Heart right ventricle (tissue), 16 donors: Measurements from ENCODE around the gene TRAPPC10. TPM values are rescaled to one million over a fixed set of nuclear protein-coding genes. Genes with fewer than 3 reads are reported as not detected.
A peak's percentile ranks its signal among the peaks of the same experiment; 100 is the strongest.

ENCODE experiments used
- ATAC-seq, 8 donors: fragments of 200-7000 bp; cut with Tn5 transposase; one replicate each; pipeline ENCODE4 v1.9.1; 2020; ENCODE audit warnings: mild to moderate bottlenecking in 8 of 8, moderate library complexity in 8 of 8, moderate number of reproducible peaks in 1 of 8
- DNase-seq, 2 donors: peaks; one replicate each; pipeline ENCODE4 v3.0.0-alpha.2; 2020
- H3K27ac ChIP-seq, 10 donors: fragments of 200-600 bp; sonication (generic) in 2 of 10; one replicate each; pipeline versions ENCODE4 v1.5.0 to v1.8.0; 2020 to 2022; ENCODE audit warnings: mild to moderate bottlenecking in 3 of 10
- H3K27me3 ChIP-seq, 7 donors: fragments of 200-600 bp; one replicate each; pipeline ENCODE4 v1.8.0; 2021 to 2022; ENCODE audit warnings: mild to moderate bottlenecking in 2 of 7
- H3K36me3 ChIP-seq, 9 donors: fragments of 200-600 bp; sonication (generic) in 1 of 9; one replicate each; pipeline versions ENCODE4 v1.5.0 to v1.8.0; 2020 to 2022; ENCODE audit warnings: mild to moderate bottlenecking in 2 of 9
- H3K4me1 ChIP-seq, 9 donors: fragments of 200-600 bp; sonication (generic) in 1 of 9; one replicate each; pipeline versions ENCODE4 v1.5.0 to v1.8.0; 2020 to 2022; ENCODE audit warnings: mild to moderate bottlenecking in 4 of 9
- H3K4me3 ChIP-seq, 10 donors: fragments of 200-600 bp; sonication (generic) in 2 of 10; one replicate each; pipeline versions ENCODE4 v1.5.0 to v1.8.0; 2020 to 2022; ENCODE audit warnings: mild to moderate bottlenecking in 7 of 10, moderate library complexity in 2 of 10
- H3K9me3 ChIP-seq, 11 donors: fragments of 200-600 bp in 10 of 11; sonication (generic) in 2 of 11; one replicate each; pipeline versions ENCODE4 v1.5.0 to v1.8.0; 2013 to 2022; ENCODE audit warnings: mild to moderate bottlenecking in 2 of 11, control low read depth in 1 of 11, moderate library complexity in 1 of 11
- CTCF ChIP-seq, 9 donors: fragments of 200-600 bp; sonication (generic) in 2 of 9; IDR thresholded peaks; one replicate each; pipeline versions ENCODE4 v1.5.0 to v1.8.0; 2021 to 2022; ENCODE audit warnings: antibody characterized with exemption in 9 of 9, mild to moderate bottlenecking in 5 of 9, moderate library complexity in 1 of 9
- WGBS, 2 donors: extraction: QIAGEN DNeasy Blood & Tissue Kit; methylation state at CpG; one replicate each; pipeline ENCODE4 v1.1.7; 2013; ENCODE audit warnings: inconsistent platforms in 1 of 2; 5-methylcytosine and 5-hydroxymethylcytosine counted together
- intact Hi-C, 10 donors: fragments of 100-400 bp; cut with DNase I; formaldehyde crosslinking; loops; one replicate each; pipeline versions ENCODE4 v1.11.1 to v1.14.2; 2022
- polyA plus RNA-seq, 2 donors: library from polyadenylated mRNA; stranded (reverse); fragments of 200-250 nt; gene quantifications; one replicate each; pipeline ENCODE4 v1.2.3, GENCODE V29; 2013
- total RNA-seq, 10 donors: library from RNA; stranded (reverse); fragmentation: NEBNext Ultra II Directional in 3 of 10; extraction: Animal tissue kit (Norgen Biotek cat#: 25700) in 3 of 10; gene quantifications; one replicate each; pipeline versions ENCODE4 v1.2.1 to v1.2.4, GENCODE V29; 2021 to 2023
- donor health status: Arrhythmogenic right ventricular cardiomyopathy.
- donor health status: ischemic (EF 13 %, LVEDD 7.1; RV severe dilation, severe dysfunction).
- donor health status: healthy with polysubstance abuse.
- donor health status: DM: no; HTN: yes; CAD: no.
- donor health status: DM: no; HTN: no; CAD: no.
- donor health status: ischemic (EF 25% LVEDD 6.9; RV normal size, moderate dysfunction).
- donor health status: ischemic (EF 25% LVEDD 5.7; RV mildly dilated, moderate dysfunction).
- donor health status: healthy.
- donor health status: DM: yes; HTN: yes; CAD: no.
- donor health status: Ischemic cardiomyopathy.
- donor health status: ischemic (EF 35%, LVEDD 5.7; RV mildly dilated, moderate dysfunction).
- donor health status: nonischemic (EF 11% LVEDD 7.7; RV severe dilation, severe dysfunction).
- donor health status: DM: yes; HTN: yes; CAD: no.
- donor health status: PGD.
- donor health status: ischemic (EF 29% LVEDD 5.4; RV normal size, mild dysfunction).
- donor health status: nonischemic (EF 23%, LVEDD 6.1; RV moderate dilation, normal function).

The TRAPPC10 gene
- total and polyA plus RNA-seq, 12 donors = 4.7 to 26.2 (median 19.4) TPM

DNA sequence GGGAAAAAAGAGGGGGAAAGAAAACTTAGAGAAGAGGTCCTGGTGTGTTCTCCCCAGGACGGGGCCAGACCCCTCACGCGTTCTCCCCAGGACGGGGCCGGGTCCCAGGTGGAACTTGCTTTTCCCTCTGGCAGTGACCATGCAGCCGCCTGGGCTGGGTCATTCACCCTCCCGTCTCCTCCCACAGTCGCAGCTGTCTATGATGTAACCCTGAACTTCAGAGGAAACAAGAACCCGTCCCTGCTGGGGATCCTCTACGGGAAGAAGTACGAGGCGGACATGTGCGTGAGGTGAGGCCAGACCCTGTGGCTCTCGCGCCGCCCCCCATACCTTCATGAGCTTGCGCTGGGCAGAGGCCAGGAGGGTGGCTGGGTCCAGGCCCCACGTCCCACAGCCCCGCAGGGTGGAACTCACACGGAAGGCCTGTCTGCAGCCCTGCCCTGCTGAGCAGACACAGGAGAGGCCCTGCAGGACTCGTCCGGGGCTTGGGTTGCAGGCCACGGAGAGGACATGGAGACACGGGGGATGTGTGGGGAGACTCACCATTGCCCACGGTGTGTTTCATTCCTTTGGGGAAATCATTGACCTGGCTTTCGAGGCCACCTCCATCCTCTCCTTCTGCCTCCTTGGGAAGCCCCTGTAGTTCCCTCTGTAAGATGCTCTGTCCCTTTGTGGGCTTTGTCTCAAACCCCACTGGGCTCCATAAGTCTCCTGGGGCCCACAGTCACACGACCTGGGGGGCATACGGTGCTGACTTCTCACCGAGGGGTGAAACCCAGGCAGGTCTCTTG, 40.7 kb upstream of the TRAPPC10 start:
- peak overlapping the region in 3 of 10 donors; percentile 15 to 41 (median 41) for H3K27ac ChIP-seq
- TF ChIP-seq CTCF (IDR thresholded peaks at IDR 0.05) = no peak
- no peaks in the 10 kb centered on the region for H3K9me3 ChIP-seq
- H3K36me3 ChIP-seq = peaks cover 0 to 70% (median 24%) of the 10 kb centered on the region in 9 donors
- WGBS, 2 donors = 79 to 85% methylated on average over 29 of the region's 29 CpGs
- intact Hi-C loops = no loop called here
- DNase-seq (peak in 1 of 2 donors; percentile 28), ATAC-seq (peak in 5 of 8 donors; percentile 20 to 59 (median 38))
- no peaks in the 10 kb centered on the region for H3K27me3 ChIP-seq
- H3K4me1 ChIP-seq = peaks cover 0 to 13% (median 0%) of the 10 kb centered on the region in 9 donors
- H3K4me3 ChIP-seq = peak overlapping the region in 1 of 10 donors; percentile 8

DNA sequence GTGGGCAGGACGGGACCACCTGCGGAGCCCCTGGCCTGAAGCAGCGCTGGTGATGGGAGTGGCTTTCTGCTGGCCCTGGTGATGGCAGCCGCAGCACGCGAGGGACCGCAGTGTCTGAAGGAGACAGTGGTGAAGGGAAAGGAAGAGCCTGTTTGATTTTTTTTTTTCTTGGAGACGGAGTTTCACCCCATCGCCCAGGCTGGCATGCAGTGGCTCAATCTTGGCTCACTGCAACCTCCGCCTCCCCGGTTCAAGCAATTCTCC, 40.2 kb upstream of the TRAPPC10 start:
- no peaks in the 10 kb centered on the region for H3K27me3 ChIP-seq
- peaks cover 0 to 13% (median 0%) of the 10 kb centered on the region in 9 donors for H3K4me1 ChIP-seq
- no peak for DNase-seq
- no peaks in the 10 kb centered on the region for H3K9me3 ChIP-seq
- peak overlapping the region in 1 of 10 donors; percentile 8 for H3K4me3 ChIP-seq
- 96 to 99% methylated on average over 10 to 11 of the region's 11 CpGs for WGBS, 2 donors
- TF ChIP-seq CTCF (IDR thresholded peaks at IDR 0.05) = no peak
- no peak for ATAC-seq
- intact Hi-C loops = no loop called here
- no peak overlapping the region for H3K27ac ChIP-seq
- peaks cover 0 to 69% (median 23%) of the 10 kb centered on the region in 9 donors for H3K36me3 ChIP-seq

DNA sequence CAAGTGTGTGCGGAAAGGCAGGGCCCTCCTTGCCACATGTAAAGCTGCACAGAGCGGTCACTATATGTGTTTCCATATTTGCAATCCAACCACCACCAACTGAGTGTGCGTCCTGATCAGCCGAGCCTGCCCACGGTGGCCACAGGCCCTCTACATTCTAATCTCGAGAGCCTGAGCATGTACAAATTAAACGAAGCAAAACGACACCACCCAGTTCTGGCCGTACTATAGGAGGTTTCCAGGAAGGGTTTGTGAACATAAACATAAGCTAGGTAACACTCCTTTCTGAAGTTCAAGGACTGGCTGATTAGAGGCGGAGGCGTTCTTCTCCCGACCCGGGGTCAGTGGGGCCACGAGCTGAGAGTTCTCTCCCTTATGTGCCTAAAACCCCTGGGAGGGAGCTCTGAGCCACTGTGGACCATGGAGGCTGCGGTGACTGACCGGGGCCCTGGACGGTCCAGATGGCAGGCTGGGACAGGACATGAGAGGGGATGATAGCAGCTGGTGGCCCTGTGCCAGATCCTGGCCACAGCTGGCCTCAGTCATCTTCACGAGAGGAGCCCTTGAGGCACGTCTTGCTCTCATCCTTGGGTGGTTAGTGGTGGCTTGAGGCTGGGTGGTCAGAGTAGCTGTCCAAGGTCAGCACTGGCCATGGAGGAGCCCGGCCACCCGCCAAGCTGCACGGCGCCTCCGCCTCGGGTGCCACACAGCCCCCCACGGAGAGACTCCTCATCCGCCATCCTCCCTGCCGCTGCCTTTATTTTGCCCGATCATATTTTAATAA, 39.1 kb upstream of the TRAPPC10 start:
- Histone ChIP-seq H3K27me3 (no peaks in the 10 kb centered on the region), H3K4me3 (no peak overlapping the region), H3K4me1 (peaks cover 0 to 13% (median 0%) of the 10 kb centered on the region in 9 donors), H3K9me3 (no peaks in the 10 kb centered on the region), H3K36me3 (peaks cover 0 to 70% (median 17%) of the 10 kb centered on the region in 9 donors), H3K27ac (no peak overlapping the region)
- intact Hi-C loops = no loop called here
- DNase-seq (no peak), ATAC-seq (peak in 2 of 8 donors; percentile 16 to 24)
- TF ChIP-seq CTCF (IDR thresholded peaks at IDR 0.05) = no peak
- 72 to 73% methylated on average over 29 of the region's 29 CpGs for WGBS, 2 donors

DNA sequence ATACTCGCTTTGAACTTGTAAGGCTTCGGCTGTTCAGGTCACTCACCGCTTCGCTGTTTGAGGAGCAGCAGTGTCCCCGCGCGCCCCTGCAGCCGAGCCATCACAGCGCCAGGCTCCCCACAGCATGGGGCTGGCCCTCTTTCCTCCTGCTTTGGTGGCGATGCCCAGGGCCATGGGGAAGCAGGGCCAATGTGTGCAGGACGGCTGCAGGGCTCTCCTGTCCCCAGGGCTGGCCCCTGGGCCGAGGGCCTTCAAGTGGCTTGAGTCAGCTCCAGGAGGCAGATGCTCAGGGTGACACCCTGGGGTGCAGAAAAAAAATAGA, 38.5 kb upstream of the TRAPPC10 start:
- DNase-seq = no peak
- intact Hi-C loops = no loop called here
- 74 to 89% methylated on average over 12 of the region's 12 CpGs for WGBS, 2 donors
- no peak for ATAC-seq
- Histone ChIP-seq H3K4me1 (peaks cover 0 to 13% (median 0%) of the 10 kb centered on the region in 9 donors), H3K4me3 (no peak overlapping the region), H3K36me3 (peaks cover 0 to 76% (median 23%) of the 10 kb centered on the region in 9 donors), H3K27ac (no peak overlapping the region), H3K27me3 (no peaks in the 10 kb centered on the region), H3K9me3 (no peaks in the 10 kb centered on the region)
- no peak for TF ChIP-seq CTCF (IDR thresholded peaks at IDR 0.05)
